GM12875 (cell line): ENCODE results near the gene TMEM209.

ENCODE experiments used
- H3K4me3 ChIP-seq: one replicate; pipeline ENCODE4 v1.5.1; 2011; ENCODE audit warnings: low read depth, low read length, control low read depth
- CTCF ChIP-seq: IDR thresholded peaks from 2 replicates; pipeline ENCODE4 v1.5.1; 2011; ENCODE audit warnings: low read depth, mild to moderate bottlenecking, control low read depth, inconsistent platforms, low read length, moderate library complexity, borderline replicate concordance; ENCODE audit not compliant: insufficient read depth

TMEM209 gene

GRCh38 chr7:130180571-130181262, 24.5 kb downstream of the TMEM209 start:
- no peak for TF ChIP-seq CTCF
- H3K4me3 ChIP-seq, result no peak overlapping the region

- TF ChIP-seq CTCF, result no peak
- H3K4me3 ChIP-seq, result no peak overlapping the region
Measured at GRCh38 chr7:130179631-130180030, 25.6 kb downstream of the TMEM209 start.

- no peak overlapping the region for H3K4me3 ChIP-seq
- no peak for TF ChIP-seq CTCF
Measured at GRCh38 chr7:130178251-130178650, 27.0 kb downstream of the TMEM209 start.

- TF ChIP-seq CTCF, result no peak
- H3K4me3 ChIP-seq, result no peak overlapping the region
Measured at GRCh38 chr7:130174237-130174959, 30.8 kb downstream of the TMEM209 start.

- no peak overlapping the region for H3K4me3 ChIP-seq
- TF ChIP-seq CTCF, result no peak
Measured at GRCh38 chr7:130162196-130162595, 43.0 kb downstream of the TMEM209 start.

- TF ChIP-seq CTCF, result no peak
- no peak overlapping the region for H3K4me3 ChIP-seq
Measured at GRCh38 chr7:130160455-130160854, 44.8 kb downstream of the TMEM209 start.

GRCh38 chr7:130160023-130160422, 45.2 kb downstream of the TMEM209 start:
- TF ChIP-seq CTCF, result no peak

More at GRCh38 chr7:130160023-130160422, 45.2 kb downstream of the TMEM209 start:
- no peak overlapping the region for H3K4me3 ChIP-seq
